PC-9 (cell line): ENCODE measurements around the gene CCDC170. TPM values are rescaled to one million over a fixed set of nuclear protein-coding genes. Genes with fewer than 3 reads are reported as not detected.

ENCODE experiments used
- BruUV-seq: library from RNA; stranded (reverse); fragments of 400-500 nt; replicated peaks from 2 replicates; lab custom pipeline; 2021; lab: Mats Ljungman, UMichigan
- CTCF ChIA-PET: fragments of 300-600 bp; sonication (Branson Sonifier 250); formaldehyde crosslinking; loops from one replicate; lab custom pipeline; 2022; ENCODE audit warnings: antibody characterized with exemption; lab: Charles Lee
- POLR2A ChIA-PET: fragments of 300-600 bp; sonication (Branson Sonifier 250); formaldehyde crosslinking; loops from one replicate; lab custom pipeline; 2022; ENCODE audit warnings: antibody characterized with exemption; ENCODE audit not compliant: unreplicated experiment; lab: Charles Lee
- DNase-seq, 2 experiments: peaks; one replicate each; pipeline versions ENCODE4 v3.0.0 to v3.0.0-alpha.2; 2015 to 2022; ENCODE audit warnings: mixed read lengths in 1 of 2
- H2AFZ ChIP-seq: fragments of 200-600 bp; sonication (generic); 2 replicates; pipeline ENCODE4 v1.8.1; 2017; ENCODE audit warnings: antibody characterized with exemption
- H3F3A ChIP-seq: fragments of 200-600 bp; sonication (generic); 2 replicates; pipeline ENCODE4 v1.8.1; 2017; ENCODE audit warnings: antibody characterized with exemption, mild to moderate bottlenecking, low read depth; ENCODE audit not compliant: insufficient read depth
- H3K27ac ChIP-seq: fragments of 200-600 bp; sonication (generic); 2 replicates; pipeline ENCODE4 v1.6.1; 2016; ENCODE audit warnings: mixed run types
- H3K27me3 ChIP-seq: fragments of 200-600 bp; sonication (generic); 2 replicates; pipeline ENCODE4 v1.6.1; 2016; ENCODE audit warnings: low read depth, mixed run types; ENCODE audit not compliant: insufficient read depth
- H3K36me3 ChIP-seq: fragments of 200-600 bp; sonication (generic); 2 replicates; pipeline ENCODE4 v1.6.1; 2016; ENCODE audit warnings: low read depth, mixed run types
- H3K4me1 ChIP-seq: fragments of 200-600 bp; sonication (generic); replicated peaks from 2 replicates; pipeline ENCODE4 v1.6.1; 2016; ENCODE audit warnings: mixed run types; ENCODE audit not compliant: insufficient read depth
- H3K4me2 ChIP-seq: fragments of 200-600 bp; sonication (generic); 2 replicates; pipeline ENCODE4 v1.6.1; 2017; ENCODE audit warnings: mixed run types
- H3K4me3 ChIP-seq: fragments of 200-600 bp; sonication (generic); 2 replicates; pipeline ENCODE4 v1.6.1; 2016; ENCODE audit warnings: mixed run types
- H3K79me2 ChIP-seq: fragments of 200-600 bp; sonication (generic); 2 replicates; pipeline ENCODE4 v1.6.1; 2017; ENCODE audit warnings: low read depth, mixed run types
- H3K9me2 ChIP-seq: fragments of 200-600 bp; sonication (generic); 2 replicates; pipeline ENCODE4 v1.8.1; 2017; ENCODE audit warnings: mild to moderate bottlenecking; ENCODE audit not compliant: insufficient read depth
- H3K9me3 ChIP-seq: fragments of 200-600 bp; sonication (generic); 2 replicates; pipeline ENCODE4 v1.8.1; 2016; ENCODE audit warnings: low read depth; ENCODE audit not compliant: insufficient read depth
- H4K20me1 ChIP-seq: fragments of 200-600 bp; sonication (generic); 2 replicates; pipeline ENCODE4 v1.8.1; 2017; ENCODE audit not compliant: insufficient read depth
- EZH2 ChIP-seq: fragments of 200-600 bp; sonication (generic); IDR thresholded peaks from 2 replicates; pipeline ENCODE4 v1.8.0; 2017; ENCODE audit warnings: antibody characterized with exemption, low read depth
- intact Hi-C: fragments of 100-400 bp; cut with micrococcal nuclease; formaldehyde crosslinking; loops from one replicate; pipeline ENCODE4 v1.10.0; 2022; ENCODE audit not compliant: unreplicated experiment
- total RNA-seq: library from RNA; stranded (reverse); gene quantifications from 2 replicates; pipeline ENCODE4 v1.2.3, GENCODE V29; 2021
- TF ChIP-seq, protein P1 (sequence below): fragments of 200-600 bp; sonication (generic); conservative IDR thresholded peaks from 2 replicates; pipeline ENCODE4 v1.6.1; 2017; ENCODE audit warnings: mixed run types, antibody characterized with exemption, mild to moderate bottlenecking, moderate library complexity

CCDC170 gene
- total RNA-seq, 1 experiment from 2014 or later = 1.6 TPM

DNA sequence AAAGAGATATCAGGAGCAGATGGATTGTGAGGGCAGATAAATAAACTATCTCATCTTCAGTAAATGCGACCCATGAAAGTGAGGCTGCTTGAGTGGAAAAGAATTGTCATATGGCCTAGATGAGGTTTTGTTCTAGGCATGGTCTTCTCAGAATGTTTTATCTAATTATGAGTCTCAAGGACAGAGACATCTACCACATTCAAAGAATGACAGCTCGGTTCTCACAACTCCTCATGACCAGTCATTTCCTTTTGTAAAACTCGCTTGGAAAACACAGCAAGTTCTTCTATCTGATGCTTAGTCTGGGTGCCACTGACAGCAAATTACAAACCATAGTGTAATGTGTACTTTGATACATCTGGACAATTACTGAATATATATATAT, 140.5 kb downstream of the CCDC170 start:
- Histone ChIP-seq H3K36me3 (no peaks in the 10 kb centered on the region), H3K79me2 (no peaks in the 10 kb centered on the region), H3K4me1 (no peaks in the 10 kb centered on the region), H3K27ac (no peak overlapping the region), H3F3A (no peaks in the 10 kb centered on the region), H3K4me2 (no peak overlapping the region), H3K9me2 (no peaks in the 10 kb centered on the region), H3K27me3 (no peaks in the 10 kb centered on the region), H3K4me3 (no peak overlapping the region), H2AFZ (no peak overlapping the region), H3K9me3 (no peaks in the 10 kb centered on the region), H4K20me1 (no peaks in the 10 kb centered on the region)
- DNase-seq = no peak
- BruUV-seq = no TSS peak
- TF ChIP-seq EZH2 = no peak
- TF ChIP-seq, protein P1, sequence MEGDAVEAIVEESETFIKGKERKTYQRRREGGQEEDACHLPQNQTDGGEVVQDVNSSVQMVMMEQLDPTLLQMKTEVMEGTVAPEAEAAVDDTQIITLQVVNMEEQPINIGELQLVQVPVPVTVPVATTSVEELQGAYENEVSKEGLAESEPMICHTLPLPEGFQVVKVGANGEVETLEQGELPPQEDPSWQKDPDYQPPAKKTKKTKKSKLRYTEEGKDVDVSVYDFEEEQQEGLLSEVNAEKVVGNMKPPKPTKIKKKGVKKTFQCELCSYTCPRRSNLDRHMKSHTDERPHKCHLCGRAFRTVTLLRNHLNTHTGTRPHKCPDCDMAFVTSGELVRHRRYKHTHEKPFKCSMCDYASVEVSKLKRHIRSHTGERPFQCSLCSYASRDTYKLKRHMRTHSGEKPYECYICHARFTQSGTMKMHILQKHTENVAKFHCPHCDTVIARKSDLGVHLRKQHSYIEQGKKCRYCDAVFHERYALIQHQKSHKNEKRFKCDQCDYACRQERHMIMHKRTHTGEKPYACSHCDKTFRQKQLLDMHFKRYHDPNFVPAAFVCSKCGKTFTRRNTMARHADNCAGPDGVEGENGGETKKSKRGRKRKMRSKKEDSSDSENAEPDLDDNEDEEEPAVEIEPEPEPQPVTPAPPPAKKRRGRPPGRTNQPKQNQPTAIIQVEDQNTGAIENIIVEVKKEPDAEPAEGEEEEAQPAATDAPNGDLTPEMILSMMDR = no peak
- ChIA-PET POLR2A (no interaction called here), CTCF (no interaction called here)
- intact Hi-C loops = no loop called here

DNA sequence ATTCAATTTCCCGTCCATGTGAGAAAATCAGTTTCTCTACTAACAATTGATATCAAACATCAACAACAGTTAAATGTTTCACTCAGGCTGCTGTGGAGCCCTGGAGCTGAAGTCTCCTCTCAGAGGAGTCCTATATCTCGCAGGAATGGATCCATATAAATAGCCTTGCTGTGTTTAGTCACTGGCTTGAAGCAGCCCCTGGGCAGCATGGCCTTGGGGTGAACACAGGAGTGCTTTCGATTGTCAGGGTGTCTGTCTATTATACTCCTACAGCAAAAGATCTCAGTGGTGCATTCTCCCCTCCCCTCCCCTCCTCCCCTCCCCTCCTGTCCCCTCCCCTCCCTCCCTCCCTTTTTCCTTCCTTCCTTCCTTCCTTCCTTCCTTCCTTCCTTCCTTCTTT, 141.9 kb downstream of the CCDC170 start:
- DNase-seq = no peak
- Histone ChIP-seq H3K36me3 (no peaks in the 10 kb centered on the region), H3K4me1 (no peaks in the 10 kb centered on the region), H3K4me2 (no peak overlapping the region), H3K9me3 (no peaks in the 10 kb centered on the region), H2AFZ (no peak overlapping the region), H3K9me2 (no peaks in the 10 kb centered on the region), H3K27me3 (no peaks in the 10 kb centered on the region), H3K27ac (no peak overlapping the region), H3K4me3 (no peak overlapping the region), H3F3A (no peaks in the 10 kb centered on the region), H3K79me2 (no peaks in the 10 kb centered on the region), H4K20me1 (no peaks in the 10 kb centered on the region)
- TF ChIP-seq, protein P1 = no peak
- TF ChIP-seq EZH2 = no peak
- no TSS peak for BruUV-seq
- CTCF ChIA-PET = no interaction called here
- POLR2A ChIA-PET = no interaction called here
- intact Hi-C loops = no loop called here

DNA sequence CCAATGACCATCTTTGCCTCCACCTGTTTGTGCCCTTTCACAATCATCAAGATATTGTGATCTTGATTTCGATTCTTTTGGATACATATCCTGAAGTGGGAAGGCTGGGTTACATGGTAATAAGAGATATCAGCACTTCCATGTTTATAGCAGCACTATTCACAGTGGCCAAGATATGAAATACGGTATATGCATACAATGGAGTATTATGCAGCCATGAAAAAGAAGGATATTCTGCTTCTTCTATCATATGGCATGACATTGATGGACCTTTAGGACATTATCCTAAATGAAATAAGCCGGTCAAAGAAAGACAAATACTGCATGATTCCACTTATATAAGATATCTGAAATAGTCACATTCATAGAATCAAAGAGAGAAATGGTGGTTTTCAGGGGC, 144.0 kb downstream of the CCDC170 start:
- POLR2A ChIA-PET = no interaction called here
- Histone ChIP-seq H3F3A (no peaks in the 10 kb centered on the region), H3K4me3 (no peak overlapping the region), H3K4me1 (no peaks in the 10 kb centered on the region), H3K27me3 (no peaks in the 10 kb centered on the region), H3K9me3 (no peaks in the 10 kb centered on the region), H4K20me1 (no peaks in the 10 kb centered on the region), H3K79me2 (no peaks in the 10 kb centered on the region), H3K36me3 (no peaks in the 10 kb centered on the region), H3K4me2 (no peak overlapping the region), H3K27ac (no peak overlapping the region), H3K9me2 (no peaks in the 10 kb centered on the region), H2AFZ (no peak overlapping the region)
- TF ChIP-seq, protein P1 = no peak
- no peak for TF ChIP-seq EZH2
- DNase-seq = no peak
- intact Hi-C loops = no loop called here
- CTCF ChIA-PET = no interaction called here
- BruUV-seq = no TSS peak
